ENCODE results near the gene VASH1.

- no peak for TF ChIP-seq EZH2 (IDR thresholded peaks at IDR 0.05; ENCODE audit: low read length, missing control alignments)
- no peak for TF ChIP-seq CTCF (conservative IDR thresholded peaks at IDR 0.05 in 1 of 2, IDR thresholded peaks at IDR 0.05 in 1 of 2; ENCODE audit: low read depth in 1 of 2, low read length in 2 of 2)
These were observed 41.6 kb upstream of the VASH1 start for GRCh38 chr14:76719666-76720065.
